Right ventricle myocardium superior (tissue), 1 donor: ENCODE results near the gene RAB1B. TPM values are rescaled to one million over a fixed set of nuclear protein-coding genes. Genes with fewer than 3 reads are reported as not detected.
A peak's percentile ranks its signal among the peaks of the same experiment; 100 is the strongest.

Experiments
- ATAC-seq: fragments of 200-7000 bp; cut with Tn5 transposase; one replicate; pipeline ENCODE4 v1.9.1; 2020; ENCODE audit warnings: mild to moderate bottlenecking; ENCODE audit not compliant: poor library complexity
- DNase-seq: peaks from one replicate; pipeline ENCODE4 v3.0.0-alpha.2; 2020
- intact Hi-C: fragments of 100-400 bp; cut with DNase I; formaldehyde crosslinking; loops from one replicate; pipeline ENCODE4 v1.11.2; 2022
- total RNA-seq: library from RNA; stranded (reverse); fragmentation: NEBNext Ultra II Directional; extraction: Animal tissue kit (Norgen Biotek cat#: 25700); gene quantifications from one replicate; pipeline ENCODE4 v1.2.1, GENCODE V29; 2021
- donor health status: DM: no; HTN: yes; CAD: no; lungs with severe emphysema.

Gene RAB1B
- total RNA-seq, 1 donor from 2014 or later = 114 TPM

DNA sequence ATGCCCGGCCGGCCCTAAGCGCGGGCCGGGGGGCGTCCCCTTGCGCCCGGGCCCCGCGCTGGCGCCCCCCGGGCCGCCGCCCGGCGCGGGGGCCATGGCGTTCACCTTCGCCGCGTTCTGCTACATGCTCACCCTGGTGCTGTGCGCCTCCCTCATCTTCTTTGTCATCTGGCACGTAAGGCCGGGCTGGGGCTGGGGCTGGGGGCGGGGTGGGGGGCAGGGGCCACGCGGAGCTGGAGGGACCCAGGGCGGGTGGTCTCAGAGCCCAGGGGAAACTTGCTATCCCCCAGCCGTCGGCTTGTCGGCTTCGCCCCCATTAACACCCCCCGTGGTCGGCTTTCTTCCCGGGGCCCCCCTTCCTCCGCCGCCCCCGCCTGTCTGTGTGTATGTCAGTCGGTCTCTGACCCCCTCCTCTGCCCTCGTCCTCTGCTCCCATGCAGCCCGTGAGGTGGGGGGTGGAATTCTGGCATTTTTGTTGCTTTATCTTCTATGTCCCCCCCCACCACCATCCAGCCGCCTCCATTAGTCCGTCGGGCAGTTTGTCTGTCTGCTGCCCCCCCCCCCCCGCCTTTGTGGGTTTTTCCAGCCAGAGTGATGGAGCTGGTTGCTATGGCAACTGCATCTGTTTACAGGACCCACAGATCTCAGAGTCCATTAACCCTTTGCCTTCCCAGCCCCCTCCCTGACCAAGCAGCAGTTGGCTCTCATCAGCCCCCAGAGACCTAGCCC is 10.1 kb downstream of the RAB1B start:
- DNase-seq = no peak
- intact Hi-C loops = no loop called here
- no peak for ATAC-seq

- DNase-seq (no peak), ATAC-seq (no peak)
Measured at GRCh38 chr11:66279092-66279734, 10.8 kb downstream of the RAB1B start.

GRCh38 chr11:66280428-66280827 is 12.0 kb downstream of the RAB1B start:
- DNase-seq (no peak), ATAC-seq (no peak)
- intact Hi-C loops = no loop called here

More at GRCh38 chr11:66279092-66279734, 10.8 kb downstream of the RAB1B start:
- intact Hi-C loops = no loop called here

GRCh38 chr11:66281001-66281400 is 12.6 kb downstream of the RAB1B start:
- ATAC-seq = no peak
- intact Hi-C loops = no loop called here
- no peak for DNase-seq

DNA sequence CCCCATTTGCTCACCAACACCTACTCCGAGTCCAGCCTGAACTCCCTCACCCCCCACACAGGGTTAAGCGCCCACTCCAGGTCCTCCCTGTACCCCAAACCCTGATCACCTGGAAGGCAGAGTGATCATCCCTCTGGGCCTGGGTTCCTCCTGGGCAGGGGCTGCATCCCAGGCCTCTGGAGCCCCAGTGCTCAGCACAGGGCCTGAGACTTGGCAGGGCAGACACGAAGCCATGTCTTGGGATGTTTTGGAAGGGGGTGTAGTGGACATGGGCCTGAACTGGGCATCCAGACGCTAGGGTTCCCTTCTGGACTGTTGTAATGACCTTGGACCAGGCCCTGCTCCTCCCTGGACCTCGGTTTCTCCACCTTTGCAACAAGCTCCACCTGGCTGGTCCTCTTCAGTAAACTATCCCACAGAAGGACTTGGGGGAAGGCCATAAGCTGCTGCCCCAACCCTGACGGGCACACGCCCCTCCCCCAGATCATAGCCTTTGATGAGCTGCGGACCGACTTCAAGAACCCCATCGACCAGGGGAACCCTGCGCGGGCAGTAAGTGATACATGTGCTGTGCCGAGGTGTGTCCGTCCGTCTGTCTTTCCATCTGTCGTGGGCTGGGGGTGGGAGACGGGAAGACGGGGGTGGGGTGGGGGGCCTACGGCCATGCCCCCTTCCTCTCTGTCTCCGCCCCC is 13.5 kb downstream of the RAB1B start:
- DNase-seq (no peak), ATAC-seq (no peak)
- intact Hi-C loops = loop anchor here (2.0 kb wide), 1 partner anchor 59 kb away; no protein-coding TSS in a partner anchor

GRCh38 chr11:66282468-66283455 is 14.3 kb downstream of the RAB1B start:
- DNase-seq = peak; percentile 99
- ATAC-seq = peak; percentile 93
- intact Hi-C loops = loop anchor here (2.0 kb wide), 1 partner anchor 60 kb away; no protein-coding TSS in a partner anchor

DNA sequence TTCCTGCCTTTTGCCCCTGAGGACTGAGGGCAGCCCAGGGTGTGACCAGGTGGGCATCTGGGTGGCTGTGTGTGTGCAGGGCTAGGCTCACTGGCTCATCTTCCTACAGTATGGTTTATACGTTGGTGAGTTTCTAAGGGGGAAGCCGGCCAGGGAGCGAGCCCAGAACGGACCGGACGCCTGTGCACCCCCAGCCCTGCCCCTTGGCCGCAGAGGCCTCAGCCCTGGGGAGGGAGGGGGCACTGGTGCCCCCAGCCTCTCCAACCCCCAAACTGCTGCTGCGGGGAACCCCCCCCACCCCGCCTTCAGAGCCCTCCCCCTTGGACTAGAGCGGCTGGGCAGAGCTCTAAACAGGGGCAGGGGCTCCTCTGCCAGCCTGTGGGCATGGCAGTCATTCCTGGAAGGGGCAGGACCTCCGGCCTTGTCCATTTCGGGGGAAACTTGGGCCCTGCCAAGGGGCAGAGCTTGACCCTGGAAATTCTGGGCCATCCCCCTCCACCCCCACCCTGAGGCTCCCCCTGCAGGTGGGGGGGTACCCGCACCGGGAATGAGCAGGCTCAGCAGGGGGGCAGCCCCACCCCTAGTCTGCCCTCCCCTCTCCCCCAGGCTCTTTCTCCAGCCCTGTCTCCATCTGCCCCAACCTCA is 15.1 kb downstream of the RAB1B start:
- intact Hi-C loops = loop anchor here (2.0 kb wide), 1 partner anchor 61 kb away; no protein-coding TSS in a partner anchor
- DNase-seq (no peak), ATAC-seq (no peak)

GRCh38 chr11:66284526-66285078 is 16.2 kb downstream of the RAB1B start:
- no peak for ATAC-seq
- intact Hi-C loops = no loop called here
- no peak for DNase-seq

DNA sequence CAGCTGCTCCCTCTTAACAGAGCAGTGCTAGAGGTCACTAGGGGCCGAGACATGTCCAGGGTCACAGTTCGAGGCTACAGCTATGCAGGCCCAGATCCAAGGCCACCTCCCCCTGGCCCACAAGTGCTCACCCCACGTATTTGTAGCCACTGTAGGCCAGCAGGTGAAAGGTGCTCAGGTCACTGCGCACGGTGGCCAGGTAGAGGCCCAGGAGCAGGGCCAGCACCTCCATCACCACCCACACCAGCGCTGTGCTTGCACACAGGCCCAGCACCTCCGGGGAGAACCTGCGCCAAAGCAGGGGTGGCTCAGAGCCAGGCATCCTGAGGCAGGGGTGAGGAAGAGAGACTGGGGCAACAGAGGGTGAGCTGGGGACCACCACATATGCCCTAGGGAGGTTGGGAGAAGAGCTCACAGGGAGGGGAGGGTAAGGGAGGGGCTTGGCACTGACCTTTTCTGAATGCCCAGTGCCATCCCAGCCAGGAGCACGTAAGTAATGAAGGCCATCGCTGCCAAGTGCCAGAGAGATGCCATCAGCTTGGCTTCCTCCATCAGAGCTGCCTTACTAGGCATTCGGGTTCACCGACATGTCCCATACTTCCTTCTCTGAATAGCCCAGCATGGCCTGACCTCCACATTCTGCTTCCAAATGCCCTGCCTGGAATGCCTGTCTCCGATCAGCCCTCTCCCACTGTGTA is 17.0 kb downstream of the RAB1B start:
- ATAC-seq (no peak), DNase-seq (no peak)
- intact Hi-C loops = no loop called here

DNA sequence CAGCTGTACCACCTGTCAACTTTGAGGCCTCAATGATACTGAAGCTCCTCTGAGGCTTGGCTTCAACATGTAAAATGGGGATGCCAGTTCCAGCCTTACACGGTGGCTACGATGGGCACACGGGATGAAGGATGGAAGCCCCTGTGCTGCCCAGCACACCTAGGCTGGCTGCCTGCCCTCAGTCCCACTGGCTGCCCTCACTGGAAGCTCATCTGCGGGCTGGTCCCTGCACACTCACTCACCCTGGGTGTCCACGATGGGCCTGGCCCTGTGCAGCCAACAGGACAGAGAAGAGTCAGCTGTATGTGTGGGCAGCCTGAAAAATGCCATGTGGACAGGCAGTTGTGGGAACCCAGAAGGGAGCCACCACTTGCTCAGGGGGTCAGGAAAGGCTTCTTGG is 18.3 kb downstream of the RAB1B start:
- intact Hi-C loops = no loop called here
- no peak for DNase-seq
- no peak for ATAC-seq

GRCh38 chr11:66287211-66287888 is 18.9 kb downstream of the RAB1B start:
- ATAC-seq (no peak), DNase-seq (no peak)
- intact Hi-C loops = no loop called here

DNA sequence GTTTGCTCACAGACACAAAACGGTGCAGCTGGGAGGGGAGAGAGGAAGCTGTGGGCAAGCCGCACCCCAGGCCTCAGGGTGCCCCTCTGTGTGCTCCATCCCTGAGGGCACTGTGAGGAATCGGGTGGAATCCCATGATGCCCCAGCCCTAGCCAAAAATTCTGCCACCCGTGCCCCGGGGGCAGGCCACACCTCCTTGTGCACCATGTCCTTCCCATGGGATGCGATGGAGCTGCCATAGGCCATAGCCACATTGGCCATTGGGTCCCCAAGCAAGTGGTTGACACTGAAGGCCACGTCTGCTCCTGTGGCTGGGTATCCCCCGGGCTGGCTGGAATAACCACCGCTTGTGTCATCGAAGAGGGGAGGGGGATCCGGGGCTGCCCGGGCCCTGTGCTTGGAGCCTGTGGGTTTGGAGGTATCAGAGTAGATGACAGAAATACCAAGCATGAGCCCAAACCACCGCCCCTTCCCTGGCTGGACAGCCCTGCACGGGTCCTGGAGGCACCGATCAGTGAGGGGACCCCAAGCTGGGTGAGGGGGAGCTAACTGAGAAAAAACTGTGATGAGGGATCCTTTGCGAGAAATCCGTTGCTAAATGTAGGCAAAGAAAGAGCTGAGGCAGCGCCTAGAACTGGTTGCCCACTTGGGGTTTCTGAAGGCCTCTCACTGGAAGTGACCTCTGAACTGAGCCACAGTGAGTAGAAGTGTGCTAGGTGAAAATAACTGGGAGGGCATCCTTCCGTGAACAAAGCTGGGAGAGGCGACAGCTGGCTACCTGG is 19.6 kb downstream of the RAB1B start:
- ATAC-seq = no peak
- intact Hi-C loops = no loop called here

GRCh38 chr11:66288671-66289547 is 20.5 kb downstream of the RAB1B start, which contains the start of gene YIF1A:
YIF1A (minus strand) TSS chr11:66289143; CDS start chr11:66288985, 158 bp downstream.
- peak; percentile 96 for ATAC-seq
- intact Hi-C loops = no loop called here
- DNase-seq = peak; percentile 99

More for the DNA sequence above, 19.6 kb downstream of the RAB1B start:
- DNase-seq = no peak

DNA sequence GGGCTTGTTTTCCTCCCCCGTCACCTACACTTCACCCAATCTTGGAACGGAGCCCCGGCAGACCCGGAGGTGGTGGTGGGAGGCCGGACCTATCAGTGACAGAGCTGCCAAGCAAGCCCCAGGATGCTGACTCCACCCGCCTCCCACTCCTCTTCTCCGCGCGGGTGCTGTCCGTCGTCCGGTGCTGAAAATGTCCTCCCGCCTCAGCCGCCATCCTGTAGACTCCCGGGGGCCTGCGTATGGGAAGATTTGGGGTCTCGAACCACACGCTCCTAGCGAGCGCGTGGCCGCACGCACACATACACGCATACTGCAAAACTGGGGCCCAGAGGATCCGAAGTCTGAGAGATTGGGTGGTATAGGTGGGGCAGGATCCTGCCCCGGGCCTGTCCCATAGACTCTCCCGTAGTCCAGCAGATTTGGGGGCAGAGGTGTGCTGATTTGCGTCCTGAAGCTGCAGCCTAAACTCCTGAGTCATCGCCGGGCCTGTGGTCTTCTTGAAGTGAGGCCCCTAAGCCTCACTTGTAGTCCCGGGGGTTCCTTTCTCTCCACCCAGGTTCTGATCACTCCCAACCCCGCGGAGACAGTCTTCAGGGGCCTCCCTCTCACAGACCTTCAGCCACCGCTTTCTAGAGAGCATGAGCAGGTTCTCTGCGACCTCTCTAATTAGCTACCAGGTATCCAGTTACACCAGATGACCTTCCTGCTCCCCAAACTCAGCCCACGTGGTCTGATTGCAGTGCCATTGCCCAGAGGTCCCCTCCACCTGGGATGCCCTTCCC is 21.3 kb downstream of the RAB1B start:
- DNase-seq (peak; percentile 77), ATAC-seq (peak; percentile 57)
- intact Hi-C loops = no loop called here
